Fibroblast of mammary gland (primary cell): ENCODE results near the gene BMPR1B.

Experiments used
- DNase-seq: peaks from one replicate; pipeline ENCODE4 v3.0.0-alpha.2; 2010; ENCODE audit warnings: low read depth
- H3K4me3 ChIP-seq: 2 replicates; pipeline ENCODE4 v1.5.1; 2011; ENCODE audit warnings: low read depth, mild to moderate bottlenecking, low read length, moderate library complexity; ENCODE audit not compliant: control insufficient read depth
- CTCF ChIP-seq: conservative IDR thresholded peaks from 2 replicates; pipeline ENCODE4 v1.5.1; 2011; ENCODE audit warnings: low read depth, low read length, inconsistent platforms; ENCODE audit not compliant: control insufficient read depth, insufficient read depth

The BMPR1B gene

GRCh38 chr4:94889523-94889922 lies 131.8 kb downstream of the BMPR1B start:
- H3K4me3 ChIP-seq = no peak overlapping the region
- no peak for DNase-seq
- TF ChIP-seq CTCF = no peak

- no peak for TF ChIP-seq CTCF
- DNase-seq = peak; percentile 28
- H3K4me3 ChIP-seq = no peak overlapping the region
These were observed 132.2 kb downstream of the BMPR1B start for GRCh38 chr4:94889946-94890345.

- no peak for DNase-seq
- no peak for TF ChIP-seq CTCF
These were observed 132.8 kb downstream of the BMPR1B start for GRCh38 chr4:94890579-94890978.

GRCh38 chr4:94892051-94892450 lies 134.3 kb downstream of the BMPR1B start:
- no peak for DNase-seq
- no peak overlapping the region for H3K4me3 ChIP-seq
- TF ChIP-seq CTCF = no peak

More at GRCh38 chr4:94890579-94890978, 132.8 kb downstream of the BMPR1B start:
- no peak overlapping the region for H3K4me3 ChIP-seq

- DNase-seq = peak; percentile 7
- no peak overlapping the region for H3K4me3 ChIP-seq
- TF ChIP-seq CTCF = no peak
These were observed 137.3 kb downstream of the BMPR1B start for GRCh38 chr4:94895081-94895480.

GRCh38 chr4:94897023-94897422 lies 139.3 kb downstream of the BMPR1B start:
- DNase-seq = no peak
- no peak overlapping the region for H3K4me3 ChIP-seq
- no peak for TF ChIP-seq CTCF

- TF ChIP-seq CTCF = no peak
- DNase-seq = no peak
- H3K4me3 ChIP-seq = no peak overlapping the region
These were observed 147.8 kb downstream of the BMPR1B start for GRCh38 chr4:94905511-94905910.
